H1 (cell line): Measurements from ENCODE around the gene TBC1D16.

ENCODE experiments used
- BRCA1 ChIP-seq: IDR thresholded peaks from 2 replicates; pipeline ENCODE4 v1.6.1; 2012; ENCODE audit warnings: low read depth, low read length, improper control_type of control experiment
- CTCF ChIP-seq, 3 experiments: IDR thresholded peaks; 1 replicate in 2 of 3; 2 replicates in 1 of 3; pipeline versions ENCODE4 v1.5.1 to v1.6.1; 2011; ENCODE audit warnings: low read length in 3 of 3, mild to moderate bottlenecking in 3 of 3, inconsistent platforms in 2 of 3, low read depth in 1 of 3, moderate library complexity in 1 of 3; ENCODE audit not compliant: insufficient read depth in 1 of 3; ENCODE audit errors: control extremely low read depth in 1 of 3
- E2F6 ChIP-seq: IDR thresholded peaks from 2 replicates; pipeline ENCODE4 v1.6.1; 2012; ENCODE audit warnings: inconsistent platforms
- EZH2 ChIP-seq: fragments of 200-600 bp; sonication (generic); IDR thresholded peaks from 2 replicates; pipeline ENCODE4 v1.7.1; 2012; ENCODE audit warnings: low read depth, mild to moderate bottlenecking, moderate library complexity, low read length, inconsistent platforms; ENCODE audit not compliant: severe bottlenecking
- NRF1 ChIP-seq: IDR thresholded peaks from 2 replicates; pipeline ENCODE4 v1.6.1; 2011; ENCODE audit warnings: mild to moderate bottlenecking, low read depth, low read length, improper control_type of control experiment
- PHF8 ChIP-seq: fragments of 200-600 bp; sonication (generic); conservative IDR thresholded peaks from 2 replicates; pipeline ENCODE4 v1.7.1; 2012; ENCODE audit warnings: low read depth, mild to moderate bottlenecking, inconsistent platforms, low read length, moderate library complexity
- POLR2A ChIP-seq, 2 experiments: IDR thresholded peaks; 1 replicate in 1 of 2; 2 replicates in 1 of 2; pipeline ENCODE4 v1.6.1; 2011; ENCODE audit warnings: low read depth in 2 of 2, low read length in 2 of 2, mild to moderate bottlenecking in 2 of 2; ENCODE audit errors: control extremely low read depth in 1 of 2
- POLR2AphosphoS5 ChIP-seq: IDR thresholded peaks from 2 replicates; pipeline ENCODE4 v1.6.1; 2011; ENCODE audit warnings: low read depth, low read length
- TBP ChIP-seq: IDR thresholded peaks from 2 replicates; pipeline ENCODE4 v1.6.1; 2011; ENCODE audit warnings: low read depth, low read length, improper control_type of control experiment
- YY1 ChIP-seq: IDR thresholded peaks from 2 replicates; pipeline ENCODE4 v1.6.1; 2011; ENCODE audit warnings: low read depth, mild to moderate bottlenecking, low read length

GRCh38 chr17:79955691-79956440 is 79.8 kb downstream of the TBC1D16 start:
- no peak for TF ChIP-seq CTCF (IDR thresholded peaks at IDR 0.05; ENCODE audit: control extremely low read depth in 1 of 3, insufficient read depth in 1 of 3, low read depth in 1 of 3, low read length in 3 of 3)
- TF ChIP-seq PHF8, result no peak
- no peak for TF ChIP-seq EZH2
- no peak for TF ChIP-seq YY1
- TF ChIP-seq TBP, result no peak
- no peak for TF ChIP-seq POLR2A (IDR thresholded peaks at IDR 0.05; ENCODE audit: control extremely low read depth in 1 of 2, low read depth in 2 of 2, low read length in 2 of 2)
- TF ChIP-seq NRF1, result no peak
- TF ChIP-seq BRCA1, result no peak
- no peak for TF ChIP-seq POLR2AphosphoS5
- no peak for TF ChIP-seq E2F6
